Neural progenitor cell (in vitro differentiated cells): ENCODE data around the gene CTNNA3. TPM values are rescaled to one million over a fixed set of nuclear protein-coding genes. Genes with fewer than 3 reads are reported as not detected.

Experiments used
- DNase-seq: peaks from one replicate; pipeline ENCODE4 v3.0.0-alpha.2; 2016; ENCODE audit warnings: low spot score
- H2AFZ ChIP-seq: fragments of 200-600 bp; sonication (generic); replicated peaks from 2 replicates; pipeline ENCODE4 v1.6.1; 2016; ENCODE audit warnings: antibody characterized with exemption
- H3F3A ChIP-seq: fragments of 200-600 bp; sonication (generic); 2 replicates; pipeline ENCODE4 v1.6.1; 2016; ENCODE audit warnings: antibody characterized with exemption, low read depth
- H3K27ac ChIP-seq: fragments of 200-600 bp; sonication (generic); 2 replicates; pipeline ENCODE4 v1.5.1; 2016; ENCODE audit warnings: mild to moderate bottlenecking
- H3K27me3 ChIP-seq: fragments of 200-600 bp; sonication (generic); 2 replicates; pipeline ENCODE4 v1.6.1; 2016; ENCODE audit warnings: mild to moderate bottlenecking, moderate library complexity
- H3K36me3 ChIP-seq: fragments of 200-600 bp; sonication (generic); 2 replicates; pipeline ENCODE4 v1.5.1; 2016
- H3K4me1 ChIP-seq: fragments of 200-600 bp; sonication (generic); 2 replicates; pipeline ENCODE4 v1.6.1; 2016; ENCODE audit warnings: mixed run types
- H3K4me2 ChIP-seq: fragments of 200-600 bp; sonication (generic); 2 replicates; pipeline ENCODE4 v1.6.1; 2016
- H3K4me3 ChIP-seq: fragments of 200-600 bp; sonication (generic); 2 replicates; pipeline ENCODE4 v1.5.1; 2016
- H3K79me2 ChIP-seq: fragments of 200-600 bp; sonication (generic); 2 replicates; pipeline ENCODE4 v1.6.1; 2016; ENCODE audit warnings: low read depth
- H3K9ac ChIP-seq: fragments of 200-600 bp; sonication (generic); 2 replicates; pipeline ENCODE4 v1.6.1; 2016
- H3K9me3 ChIP-seq: fragments of 200-600 bp; sonication (generic); 2 replicates; pipeline ENCODE4 v1.5.1; 2016; ENCODE audit warnings: low read depth
- H4K20me1 ChIP-seq: fragments of 200-600 bp; sonication (generic); 2 replicates; pipeline ENCODE4 v1.6.1; 2016; ENCODE audit warnings: low read depth
- H3K27ac Mint-ChIP-seq: 3 replicates; pipeline ENCODE4 v1.8.0; 2021; ENCODE audit warnings: mixed read lengths
- H3K27me3 Mint-ChIP-seq: 2 replicates; pipeline ENCODE4 v1.8.0; 2022; ENCODE audit warnings: low read depth, mild to moderate bottlenecking, inconsistent platforms, moderate library complexity, mixed read lengths; ENCODE audit not compliant: insufficient read depth
- H3K36me3 Mint-ChIP-seq: 3 replicates; pipeline ENCODE4 v1.8.0; 2021; ENCODE audit warnings: mixed read lengths
- H3K4me1 Mint-ChIP-seq: 3 replicates; pipeline ENCODE4 v1.8.0; 2021; ENCODE audit warnings: mixed read lengths
- H3K4me3 Mint-ChIP-seq: 3 replicates; pipeline ENCODE4 v1.8.0; 2021; ENCODE audit warnings: mild to moderate bottlenecking, moderate library complexity, mixed read lengths
- H3K9me3 Mint-ChIP-seq: 3 replicates; pipeline ENCODE4 v1.8.0; 2020; ENCODE audit warnings: mixed read lengths
- EZH2 ChIP-seq: fragments of 200-600 bp; sonication (generic); IDR thresholded peaks from 2 replicates; pipeline ENCODE4 v1.6.1; 2017; ENCODE audit warnings: antibody characterized with exemption, mild to moderate bottlenecking, moderate library complexity
- EZH2phosphoT487 ChIP-seq: fragments of 200-600 bp; sonication (generic); IDR thresholded peaks from 2 replicates; pipeline ENCODE4 v1.6.1; 2017; ENCODE audit warnings: antibody characterized with exemption
- total RNA-seq: library from RNA; depleted of rRNA; stranded (reverse); fragments of >200 nt; gene quantifications from 2 replicates; pipeline ENCODE4 v1.2.3, GENCODE V29; 2015; ENCODE audit warnings: low replicate concordance
- TF ChIP-seq, protein P1 (sequence below): fragments of 200-600 bp; sonication (generic); IDR thresholded peaks from 2 replicates; pipeline ENCODE4 v1.5.1; 2017; ENCODE audit warnings: antibody characterized with exemption, mild to moderate bottlenecking

The CTNNA3 gene
- total RNA-seq, 1 donor from 2014 or later: 12.9 TPM

DNA sequence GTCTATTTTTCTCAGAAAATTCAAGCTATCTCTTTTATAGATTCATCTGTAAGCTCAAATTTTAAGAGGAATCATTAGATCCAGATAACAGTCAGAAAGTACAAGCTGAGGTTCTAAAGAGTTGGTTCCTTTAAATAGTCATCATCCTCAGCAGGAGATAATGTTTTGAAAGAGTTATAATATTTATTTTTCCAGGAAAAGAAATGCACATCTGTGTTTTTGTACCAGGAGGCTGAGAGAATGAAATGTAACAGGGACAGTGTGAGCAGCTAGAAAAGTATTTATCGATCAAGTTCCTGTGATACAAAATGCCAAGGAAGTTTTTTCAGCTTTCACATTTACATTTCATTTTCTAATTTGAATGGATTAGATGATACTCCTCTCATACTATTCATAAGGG is 890.4 kb downstream of the CTNNA3 start:
- H3K4me2 ChIP-seq: no peak overlapping the region
- no peaks in the 10 kb centered on the region for H3K9me3 ChIP-seq
- H3K27me3 ChIP-seq: no peaks in the 10 kb centered on the region
- H4K20me1 ChIP-seq: no peaks in the 10 kb centered on the region
- H3K4me3 ChIP-seq: no peak overlapping the region
- no peak for DNase-seq
- H3K4me1 ChIP-seq: no peaks in the 10 kb centered on the region
- H3K27ac Mint-ChIP-seq: no peak overlapping the region
- no peaks in the 10 kb centered on the region for H3K79me2 ChIP-seq
- H3K27ac ChIP-seq: no peak overlapping the region
- H3K27me3 Mint-ChIP-seq: no peaks in the 10 kb centered on the region
- H3K4me1 Mint-ChIP-seq: no peaks in the 10 kb centered on the region
- no peak overlapping the region for H2AFZ ChIP-seq
- TF ChIP-seq EZH2phosphoT487 (no peak), EZH2 (no peak)
- TF ChIP-seq, protein P1, sequence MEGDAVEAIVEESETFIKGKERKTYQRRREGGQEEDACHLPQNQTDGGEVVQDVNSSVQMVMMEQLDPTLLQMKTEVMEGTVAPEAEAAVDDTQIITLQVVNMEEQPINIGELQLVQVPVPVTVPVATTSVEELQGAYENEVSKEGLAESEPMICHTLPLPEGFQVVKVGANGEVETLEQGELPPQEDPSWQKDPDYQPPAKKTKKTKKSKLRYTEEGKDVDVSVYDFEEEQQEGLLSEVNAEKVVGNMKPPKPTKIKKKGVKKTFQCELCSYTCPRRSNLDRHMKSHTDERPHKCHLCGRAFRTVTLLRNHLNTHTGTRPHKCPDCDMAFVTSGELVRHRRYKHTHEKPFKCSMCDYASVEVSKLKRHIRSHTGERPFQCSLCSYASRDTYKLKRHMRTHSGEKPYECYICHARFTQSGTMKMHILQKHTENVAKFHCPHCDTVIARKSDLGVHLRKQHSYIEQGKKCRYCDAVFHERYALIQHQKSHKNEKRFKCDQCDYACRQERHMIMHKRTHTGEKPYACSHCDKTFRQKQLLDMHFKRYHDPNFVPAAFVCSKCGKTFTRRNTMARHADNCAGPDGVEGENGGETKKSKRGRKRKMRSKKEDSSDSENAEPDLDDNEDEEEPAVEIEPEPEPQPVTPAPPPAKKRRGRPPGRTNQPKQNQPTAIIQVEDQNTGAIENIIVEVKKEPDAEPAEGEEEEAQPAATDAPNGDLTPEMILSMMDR: no peak
- H3K36me3 Mint-ChIP-seq: no peaks in the 10 kb centered on the region
- H3K9ac ChIP-seq: no peak overlapping the region
- no peaks in the 10 kb centered on the region for H3F3A ChIP-seq
- H3K9me3 Mint-ChIP-seq: peaks cover 2% of the 10 kb centered on the region
- H3K36me3 ChIP-seq: no peaks in the 10 kb centered on the region
- H3K4me3 Mint-ChIP-seq: no peak overlapping the region

DNA sequence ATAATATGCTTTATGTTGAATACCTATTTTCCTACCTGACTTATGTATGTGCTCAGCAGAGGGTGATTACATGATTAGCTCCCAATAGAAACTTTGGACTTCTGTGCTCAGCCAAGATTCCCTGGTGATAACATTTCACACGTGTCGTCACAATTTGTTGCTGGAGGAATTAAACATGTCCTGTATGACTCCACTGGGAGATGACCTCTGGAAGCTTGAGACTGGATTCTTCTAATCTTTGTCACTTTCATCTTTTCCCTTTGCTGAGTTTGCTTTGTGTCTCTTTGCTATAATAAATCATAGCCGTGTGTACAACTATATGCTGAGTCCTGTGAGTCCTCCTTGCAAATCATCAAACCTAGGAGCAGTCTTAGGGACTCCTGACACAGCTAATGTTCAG is 891.0 kb downstream of the CTNNA3 start:
- Histone ChIP-seq H3K4me1 (no peaks in the 10 kb centered on the region), H3K9me3 (no peaks in the 10 kb centered on the region), H3K79me2 (no peaks in the 10 kb centered on the region), H3K4me3 (no peak overlapping the region), H2AFZ (no peak overlapping the region), H4K20me1 (no peaks in the 10 kb centered on the region), H3K27me3 (no peaks in the 10 kb centered on the region), H3F3A (no peaks in the 10 kb centered on the region), H3K4me2 (no peak overlapping the region), H3K36me3 (no peaks in the 10 kb centered on the region), H3K27ac (no peak overlapping the region), H3K9ac (no peak overlapping the region)
- Mint-ChIP-seq H3K9me3 (peaks cover 2% of the 10 kb centered on the region), H3K36me3 (no peaks in the 10 kb centered on the region), H3K27me3 (no peaks in the 10 kb centered on the region), H3K4me1 (no peaks in the 10 kb centered on the region), H3K4me3 (no peak overlapping the region), H3K27ac (no peak overlapping the region)
- no peak for DNase-seq
- no peak for TF ChIP-seq EZH2
- no peak for TF ChIP-seq EZH2phosphoT487
- TF ChIP-seq, protein P1: no peak

DNA sequence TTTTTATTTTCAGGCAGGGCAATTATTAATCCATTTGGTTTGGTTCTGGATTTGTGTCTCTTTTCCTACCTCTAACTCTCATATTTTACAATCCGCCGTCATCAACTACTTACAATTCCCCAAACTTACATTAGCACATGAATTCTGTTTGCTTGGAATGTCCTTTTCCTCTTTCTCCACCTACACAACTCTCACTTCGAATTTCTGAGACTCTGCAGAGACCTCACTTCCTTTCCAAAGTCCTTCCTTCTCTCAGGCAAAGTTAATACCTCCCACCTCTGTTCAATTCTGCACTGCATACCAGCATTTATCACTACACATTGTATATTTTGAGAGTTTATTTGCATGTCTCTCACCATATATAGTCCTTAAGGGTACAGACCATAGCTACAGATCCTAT is 892.8 kb downstream of the CTNNA3 start:
- H3K27ac ChIP-seq: no peak overlapping the region
- no peaks in the 10 kb centered on the region for H4K20me1 ChIP-seq
- H3K27ac Mint-ChIP-seq: no peak overlapping the region
- no peak overlapping the region for H3K9ac ChIP-seq
- TF ChIP-seq, protein P1: no peak
- TF ChIP-seq EZH2: no peak
- no peak for TF ChIP-seq EZH2phosphoT487
- H3K36me3 ChIP-seq: no peaks in the 10 kb centered on the region
- H3K4me1 Mint-ChIP-seq: no peaks in the 10 kb centered on the region
- H3K9me3 Mint-ChIP-seq: no peaks in the 10 kb centered on the region
- H3K4me3 ChIP-seq: no peak overlapping the region
- DNase-seq: no peak
- no peak overlapping the region for H3K4me2 ChIP-seq
- no peaks in the 10 kb centered on the region for H3F3A ChIP-seq
- no peaks in the 10 kb centered on the region for H3K36me3 Mint-ChIP-seq
- no peaks in the 10 kb centered on the region for H3K4me1 ChIP-seq
- H3K27me3 ChIP-seq: no peaks in the 10 kb centered on the region
- H2AFZ ChIP-seq: no peak overlapping the region
- no peak overlapping the region for H3K4me3 Mint-ChIP-seq
- no peaks in the 10 kb centered on the region for H3K79me2 ChIP-seq
- H3K27me3 Mint-ChIP-seq: no peaks in the 10 kb centered on the region
- H3K9me3 ChIP-seq: no peaks in the 10 kb centered on the region

DNA sequence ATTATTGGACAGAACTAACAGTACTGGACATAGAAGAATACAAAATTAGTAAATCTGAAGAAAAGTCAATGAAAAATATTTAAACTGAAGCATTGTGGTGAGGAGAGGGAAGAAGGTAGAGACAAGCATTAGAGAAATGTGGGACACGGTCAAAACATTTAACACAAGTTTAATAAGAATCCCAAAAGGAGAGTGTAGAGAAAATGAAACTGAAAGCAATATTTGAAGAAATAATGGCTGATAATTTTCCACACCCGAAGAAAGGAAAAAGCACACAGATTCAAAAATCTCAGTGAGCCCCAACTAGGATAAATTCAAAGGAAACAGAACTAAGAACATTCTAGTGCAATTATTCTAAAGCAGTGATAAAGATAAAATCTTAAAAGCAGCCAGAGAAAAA is 896.5 kb downstream of the CTNNA3 start:
- Mint-ChIP-seq H3K27me3 (no peaks in the 10 kb centered on the region), H3K4me1 (no peaks in the 10 kb centered on the region), H3K36me3 (no peaks in the 10 kb centered on the region), H3K27ac (no peak overlapping the region), H3K9me3 (no peaks in the 10 kb centered on the region), H3K4me3 (no peak overlapping the region)
- Histone ChIP-seq H3K27me3 (no peaks in the 10 kb centered on the region), H3K9me3 (no peaks in the 10 kb centered on the region), H2AFZ (no peak overlapping the region), H3K36me3 (no peaks in the 10 kb centered on the region), H3K4me2 (no peak overlapping the region), H3F3A (no peaks in the 10 kb centered on the region), H3K27ac (no peak overlapping the region), H3K9ac (no peak overlapping the region), H4K20me1 (no peaks in the 10 kb centered on the region), H3K4me1 (no peaks in the 10 kb centered on the region), H3K79me2 (no peaks in the 10 kb centered on the region), H3K4me3 (no peak overlapping the region)
- no peak for DNase-seq
- TF ChIP-seq EZH2phosphoT487 (no peak), EZH2 (no peak)
- TF ChIP-seq, protein P1: no peak
